ENCODE data around the gene AP5Z1.

DNA sequence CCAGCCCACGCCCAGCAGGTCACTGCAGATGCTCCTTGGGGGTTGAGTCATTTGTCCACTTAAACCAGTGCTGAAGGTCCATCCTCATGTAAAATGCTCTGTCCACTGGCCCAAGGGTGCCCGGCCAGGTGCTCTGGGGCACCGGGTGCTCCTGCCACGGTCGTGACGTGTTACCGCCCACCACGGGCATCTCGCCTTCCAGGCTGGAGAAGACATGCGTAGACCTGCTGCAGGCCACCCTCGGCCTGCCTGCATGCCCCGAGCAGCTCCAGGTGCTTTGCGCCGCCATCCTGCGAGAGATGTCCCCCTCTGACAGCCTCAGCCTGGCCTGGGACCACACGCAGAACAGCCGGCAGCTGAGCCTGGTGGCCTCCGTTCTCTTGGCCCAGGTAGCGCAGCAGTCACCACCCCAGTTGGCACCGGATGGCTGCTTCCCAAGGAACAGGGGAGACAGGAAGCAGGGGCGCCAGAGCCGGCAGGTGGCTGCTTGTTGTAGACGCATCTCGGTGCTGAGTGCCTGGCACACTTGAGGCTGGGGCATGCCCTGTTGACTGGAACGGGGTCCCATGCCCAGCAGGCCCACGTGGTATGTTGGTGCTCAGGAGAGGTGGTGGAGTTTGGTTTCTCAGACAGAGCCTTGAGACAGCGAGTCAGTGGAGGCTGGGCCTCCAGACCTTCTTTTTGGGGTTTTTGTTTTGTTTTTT is 6.1 kb downstream of the AP5Z1 start:
- TF ChIP-seq, protein P1, sequence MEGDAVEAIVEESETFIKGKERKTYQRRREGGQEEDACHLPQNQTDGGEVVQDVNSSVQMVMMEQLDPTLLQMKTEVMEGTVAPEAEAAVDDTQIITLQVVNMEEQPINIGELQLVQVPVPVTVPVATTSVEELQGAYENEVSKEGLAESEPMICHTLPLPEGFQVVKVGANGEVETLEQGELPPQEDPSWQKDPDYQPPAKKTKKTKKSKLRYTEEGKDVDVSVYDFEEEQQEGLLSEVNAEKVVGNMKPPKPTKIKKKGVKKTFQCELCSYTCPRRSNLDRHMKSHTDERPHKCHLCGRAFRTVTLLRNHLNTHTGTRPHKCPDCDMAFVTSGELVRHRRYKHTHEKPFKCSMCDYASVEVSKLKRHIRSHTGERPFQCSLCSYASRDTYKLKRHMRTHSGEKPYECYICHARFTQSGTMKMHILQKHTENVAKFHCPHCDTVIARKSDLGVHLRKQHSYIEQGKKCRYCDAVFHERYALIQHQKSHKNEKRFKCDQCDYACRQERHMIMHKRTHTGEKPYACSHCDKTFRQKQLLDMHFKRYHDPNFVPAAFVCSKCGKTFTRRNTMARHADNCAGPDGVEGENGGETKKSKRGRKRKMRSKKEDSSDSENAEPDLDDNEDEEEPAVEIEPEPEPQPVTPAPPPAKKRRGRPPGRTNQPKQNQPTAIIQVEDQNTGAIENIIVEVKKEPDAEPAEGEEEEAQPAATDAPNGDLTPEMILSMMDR (IDR thresholded peaks at IDR 0.05) = no peak
- no peak for TF ChIP-seq POLR2A (IDR thresholded peaks at IDR 0.05)

Measured in Peyer's patch (tissue), 4 donors.